Cortex of kidney (tissue), 1 donor: ENCODE results near the gene VWC2.

Source experiments
- DNase-seq: peaks from one replicate; lab custom pipeline; 2025; lab: John Stamatoyannopoulos, UW

Gene VWC2

GRCh38 chr7:49773218-49773935 lies at the start of gene VWC2:
TSS of gene VWC2 (plus strand) at chr7:49773638. CDS start at chr7:49775436, 1,798 bp downstream.
- no peak for DNase-seq

GRCh38 chr7:49724071-49724470 lies 49.4 kb upstream of the VWC2 start:
- DNase-seq: no peak

GRCh38 chr7:49731836-49732235 lies 41.6 kb upstream of the VWC2 start:
- no peak for DNase-seq

GRCh38 chr7:49762666-49763065 lies 10.8 kb upstream of the VWC2 start:
- no peak for DNase-seq

GRCh38 chr7:49763791-49764190 lies 9.6 kb upstream of the VWC2 start:
- DNase-seq: no peak

GRCh38 chr7:49766966-49767365 lies 6.5 kb upstream of the VWC2 start:
- no peak for DNase-seq

- no peak for DNase-seq
Measured at GRCh38 chr7:49767719-49768118, 5.7 kb upstream of the VWC2 start.

- no peak for DNase-seq
Measured at GRCh38 chr7:49768254-49768653, 5.2 kb upstream of the VWC2 start.

GRCh38 chr7:49768835-49769234 lies 4.6 kb upstream of the VWC2 start:
- DNase-seq: no peak

- no peak for DNase-seq
Measured at GRCh38 chr7:49769285-49769857, 4.1 kb upstream of the VWC2 start.

GRCh38 chr7:49770838-49771237 lies 2.6 kb upstream of the VWC2 start:
- no peak for DNase-seq

GRCh38 chr7:49771427-49772176 lies 1.8 kb upstream of the VWC2 start:
- DNase-seq: no peak

- DNase-seq: no peak
Measured at GRCh38 chr7:49772916-49773217, 571 bp upstream of the VWC2 start.

GRCh38 chr7:49773936-49774458 lies 559 bp downstream of the VWC2 start:
- no peak for DNase-seq

- DNase-seq: no peak
Measured at GRCh38 chr7:49774459-49775064, 1.1 kb downstream of the VWC2 start.

- DNase-seq: no peak
Measured at GRCh38 chr7:49775065-49775948, 1.9 kb downstream of the VWC2 start.

GRCh38 chr7:49775949-49776443 lies 2.6 kb downstream of the VWC2 start:
- DNase-seq: no peak

- DNase-seq: no peak
Measured at GRCh38 chr7:49776994-49777393, 3.6 kb downstream of the VWC2 start.

GRCh38 chr7:49778731-49779270 lies 5.4 kb downstream of the VWC2 start:
- no peak for DNase-seq

GRCh38 chr7:49780953-49781352 lies 7.5 kb downstream of the VWC2 start:
- no peak for DNase-seq

- DNase-seq: no peak
Measured at GRCh38 chr7:49781996-49782395, 8.6 kb downstream of the VWC2 start.
